ENCODE data around the gene FGG. TPM values are rescaled to one million over a fixed set of nuclear protein-coding genes. Genes with fewer than 3 reads are reported as not detected.

Gene FGG
- total RNA-seq, 1 donor from 2014 or later: not detected

GRCh38 chr4:154579927-154580326, 32.5 kb downstream of the FGG start:
- H3K4me2 ChIP-seq (ENCODE audit: low read length): no peak overlapping the region
- H3K4me3 ChIP-seq (ENCODE audit: insufficient read depth, low read depth, low read length): no peak overlapping the region
- H3K36me3 ChIP-seq (ENCODE audit: insufficient read depth, low read length): no peaks in the 10 kb centered on the region
- Mint-ChIP-seq H3K9me3 (ENCODE audit: unreplicated experiment) (no peaks in the 10 kb centered on the region), H3K4me3 (ENCODE audit: unreplicated experiment) (no peak overlapping the region), H3K36me3 (ENCODE audit: low read depth, unreplicated experiment) (no peaks in the 10 kb centered on the region), H3K27me3 (ENCODE audit: low read depth, unreplicated experiment) (no peaks in the 10 kb centered on the region), H3K27ac (ENCODE audit: unreplicated experiment) (no peak overlapping the region), H3K4me1 (ENCODE audit: low read depth, unreplicated experiment) (peaks cover 1% of the 10 kb centered on the region)
- no peak overlapping the region for H3K9ac ChIP-seq (ENCODE audit: low read length)
- DNase-seq (ENCODE audit: low read depth): no peak
- TF ChIP-seq CTCF (IDR thresholded peaks at IDR 0.05; ENCODE audit: insufficient read depth, low read depth, low read length) (no peak), EZH2 (IDR thresholded peaks at IDR 0.05; ENCODE audit: insufficient read depth, low read length) (no peak)
- no peaks in the 10 kb centered on the region for H3K9me3 ChIP-seq (ENCODE audit: insufficient read depth, low read depth, low read length)
- no peak for FAIRE-seq
- no peaks in the 10 kb centered on the region for H3K4me1 ChIP-seq (ENCODE audit: insufficient read depth, low read length)
- no peak overlapping the region for H3K27ac ChIP-seq (ENCODE audit: low read depth, low read length)
- H3K27me3 ChIP-seq (ENCODE audit: insufficient read depth, low read length): no peaks in the 10 kb centered on the region
- H3K79me2 ChIP-seq (ENCODE audit: insufficient read depth, low read length): no peaks in the 10 kb centered on the region
- H4K20me1 ChIP-seq (ENCODE audit: insufficient read depth, low read length): no peaks in the 10 kb centered on the region
- H2AFZ ChIP-seq (ENCODE audit: low read depth, low read length): no peak overlapping the region

GRCh38 chr4:154578919-154579318, 33.5 kb downstream of the FGG start:
- no peak overlapping the region for H3K4me2 ChIP-seq (ENCODE audit: low read length)
- no peak overlapping the region for H3K4me3 ChIP-seq (ENCODE audit: insufficient read depth, low read depth, low read length)
- TF ChIP-seq CTCF (IDR thresholded peaks at IDR 0.05; ENCODE audit: insufficient read depth, low read depth, low read length): no peak
- no peak for TF ChIP-seq EZH2 (IDR thresholded peaks at IDR 0.05; ENCODE audit: insufficient read depth, low read length)
- no peak overlapping the region for H2AFZ ChIP-seq (ENCODE audit: low read depth, low read length)
- no peaks in the 10 kb centered on the region for H3K79me2 ChIP-seq (ENCODE audit: insufficient read depth, low read length)
- H3K27me3 ChIP-seq (ENCODE audit: insufficient read depth, low read length): no peaks in the 10 kb centered on the region
- no peak overlapping the region for H3K4me3 Mint-ChIP-seq (ENCODE audit: unreplicated experiment)
- H3K27ac ChIP-seq (ENCODE audit: low read depth, low read length): no peak overlapping the region
- no peaks in the 10 kb centered on the region for H3K9me3 Mint-ChIP-seq (ENCODE audit: unreplicated experiment)
- DNase-seq (ENCODE audit: low read depth): peak; percentile 26
- H3K9ac ChIP-seq (ENCODE audit: low read length): no peak overlapping the region
- no peaks in the 10 kb centered on the region for H4K20me1 ChIP-seq (ENCODE audit: insufficient read depth, low read length)
- no peaks in the 10 kb centered on the region for H3K36me3 ChIP-seq (ENCODE audit: insufficient read depth, low read length)
- H3K4me1 Mint-ChIP-seq (ENCODE audit: low read depth, unreplicated experiment): peaks cover 1% of the 10 kb centered on the region
- no peak overlapping the region for H3K27ac Mint-ChIP-seq (ENCODE audit: unreplicated experiment)
- H3K9me3 ChIP-seq (ENCODE audit: insufficient read depth, low read depth, low read length): no peaks in the 10 kb centered on the region
- no peaks in the 10 kb centered on the region for H3K27me3 Mint-ChIP-seq (ENCODE audit: low read depth, unreplicated experiment)
- FAIRE-seq: no peak
- H3K36me3 Mint-ChIP-seq (ENCODE audit: low read depth, unreplicated experiment): no peaks in the 10 kb centered on the region
- H3K4me1 ChIP-seq (ENCODE audit: insufficient read depth, low read length): no peaks in the 10 kb centered on the region

GRCh38 chr4:154577324-154577723, 35.1 kb downstream of the FGG start:
- no peak overlapping the region for H3K4me2 ChIP-seq (ENCODE audit: low read length)
- no peak overlapping the region for H2AFZ ChIP-seq (ENCODE audit: low read depth, low read length)
- no peaks in the 10 kb centered on the region for H3K36me3 ChIP-seq (ENCODE audit: insufficient read depth, low read length)
- no peak overlapping the region for H3K27ac ChIP-seq (ENCODE audit: low read depth, low read length)
- no peaks in the 10 kb centered on the region for H3K9me3 ChIP-seq (ENCODE audit: insufficient read depth, low read depth, low read length)
- no peak for DNase-seq (ENCODE audit: low read depth)
- Mint-ChIP-seq H3K9me3 (ENCODE audit: unreplicated experiment) (no peaks in the 10 kb centered on the region), H3K4me3 (ENCODE audit: unreplicated experiment) (no peak overlapping the region), H3K36me3 (ENCODE audit: low read depth, unreplicated experiment) (no peaks in the 10 kb centered on the region), H3K4me1 (ENCODE audit: low read depth, unreplicated experiment) (peaks cover 1% of the 10 kb centered on the region), H3K27me3 (ENCODE audit: low read depth, unreplicated experiment) (no peaks in the 10 kb centered on the region), H3K27ac (ENCODE audit: unreplicated experiment) (no peak overlapping the region)
- FAIRE-seq: no peak
- H4K20me1 ChIP-seq (ENCODE audit: insufficient read depth, low read length): no peaks in the 10 kb centered on the region
- no peaks in the 10 kb centered on the region for H3K27me3 ChIP-seq (ENCODE audit: insufficient read depth, low read length)
- H3K4me3 ChIP-seq (ENCODE audit: insufficient read depth, low read depth, low read length): no peak overlapping the region
- no peaks in the 10 kb centered on the region for H3K79me2 ChIP-seq (ENCODE audit: insufficient read depth, low read length)
- H3K4me1 ChIP-seq (ENCODE audit: insufficient read depth, low read length): no peaks in the 10 kb centered on the region
- TF ChIP-seq CTCF (IDR thresholded peaks at IDR 0.05; ENCODE audit: insufficient read depth, low read depth, low read length): no peak
- no peak for TF ChIP-seq EZH2 (IDR thresholded peaks at IDR 0.05; ENCODE audit: insufficient read depth, low read length)
- no peak overlapping the region for H3K9ac ChIP-seq (ENCODE audit: low read length)
